GM12873 (cell line): ENCODE measurements around the gene RELN.

Experiments used
- TF ChIP-seq, protein P1 (sequence below): IDR thresholded peaks from 2 replicates; pipeline ENCODE4 v1.5.1; 2012; ENCODE audit warnings: low read depth, mild to moderate bottlenecking, moderate library complexity, low read length, control low read depth; ENCODE audit not compliant: insufficient read depth; ENCODE audit errors: missing control alignments

RELN gene

DNA sequence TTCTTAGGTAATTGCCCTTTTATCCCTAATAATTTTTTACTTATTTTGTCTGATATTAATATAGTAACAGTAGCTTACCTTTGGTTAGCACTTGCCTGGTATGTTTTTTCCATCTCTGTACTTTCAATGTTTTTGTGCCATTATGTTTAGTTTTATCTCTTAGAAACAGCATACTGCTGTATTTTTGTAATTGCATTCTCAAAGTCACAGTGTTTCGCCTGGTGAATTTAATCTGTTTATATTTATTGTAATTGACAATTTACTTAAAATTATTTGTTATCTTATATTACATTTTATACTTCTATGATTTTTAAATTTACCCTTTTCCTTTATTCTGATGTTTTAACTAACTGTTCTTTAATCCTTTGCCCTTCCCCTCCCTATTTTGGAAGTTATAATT is 166.4 kb downstream of the RELN start:
- TF ChIP-seq, protein P1, sequence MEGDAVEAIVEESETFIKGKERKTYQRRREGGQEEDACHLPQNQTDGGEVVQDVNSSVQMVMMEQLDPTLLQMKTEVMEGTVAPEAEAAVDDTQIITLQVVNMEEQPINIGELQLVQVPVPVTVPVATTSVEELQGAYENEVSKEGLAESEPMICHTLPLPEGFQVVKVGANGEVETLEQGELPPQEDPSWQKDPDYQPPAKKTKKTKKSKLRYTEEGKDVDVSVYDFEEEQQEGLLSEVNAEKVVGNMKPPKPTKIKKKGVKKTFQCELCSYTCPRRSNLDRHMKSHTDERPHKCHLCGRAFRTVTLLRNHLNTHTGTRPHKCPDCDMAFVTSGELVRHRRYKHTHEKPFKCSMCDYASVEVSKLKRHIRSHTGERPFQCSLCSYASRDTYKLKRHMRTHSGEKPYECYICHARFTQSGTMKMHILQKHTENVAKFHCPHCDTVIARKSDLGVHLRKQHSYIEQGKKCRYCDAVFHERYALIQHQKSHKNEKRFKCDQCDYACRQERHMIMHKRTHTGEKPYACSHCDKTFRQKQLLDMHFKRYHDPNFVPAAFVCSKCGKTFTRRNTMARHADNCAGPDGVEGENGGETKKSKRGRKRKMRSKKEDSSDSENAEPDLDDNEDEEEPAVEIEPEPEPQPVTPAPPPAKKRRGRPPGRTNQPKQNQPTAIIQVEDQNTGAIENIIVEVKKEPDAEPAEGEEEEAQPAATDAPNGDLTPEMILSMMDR = no peak

DNA sequence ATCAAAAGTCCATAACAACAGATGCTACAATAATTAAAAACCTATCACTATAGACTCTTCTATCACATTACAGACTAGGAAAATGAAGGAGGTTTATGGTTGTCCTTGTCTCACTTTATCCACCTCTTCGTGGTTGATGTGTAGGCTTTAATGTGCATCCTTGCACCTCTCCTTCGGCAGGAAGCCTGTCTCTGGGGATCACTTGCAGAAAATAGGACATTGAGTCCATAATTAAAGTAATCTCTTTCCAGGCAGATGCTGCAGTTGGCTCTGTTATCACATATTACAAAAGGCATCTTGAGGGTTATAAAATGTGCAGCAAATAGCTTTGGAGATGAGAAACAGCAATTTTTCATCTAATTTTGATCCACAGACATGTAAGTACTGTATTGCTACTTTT is 168.4 kb downstream of the RELN start:
- TF ChIP-seq, protein P1 = no peak

DNA sequence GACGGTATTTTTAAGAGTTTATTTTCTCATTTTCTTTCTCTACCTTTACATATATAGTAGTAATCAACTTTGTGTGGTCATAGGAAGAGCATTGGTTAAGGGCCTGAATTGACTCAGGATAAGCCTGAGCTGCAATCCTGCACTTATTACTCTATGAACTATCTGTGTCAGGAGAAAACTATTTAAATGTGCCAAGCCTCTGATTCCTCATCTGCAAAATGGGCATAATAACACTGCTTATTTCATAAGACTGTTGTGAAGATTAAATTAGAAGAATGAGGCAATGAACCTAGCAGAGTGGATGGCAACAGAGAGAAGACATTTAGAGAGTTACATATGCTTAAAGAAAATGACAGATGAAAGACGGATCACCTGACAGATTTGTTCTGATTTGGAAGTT is 175.5 kb downstream of the RELN start:
- TF ChIP-seq, protein P1 = no peak

DNA sequence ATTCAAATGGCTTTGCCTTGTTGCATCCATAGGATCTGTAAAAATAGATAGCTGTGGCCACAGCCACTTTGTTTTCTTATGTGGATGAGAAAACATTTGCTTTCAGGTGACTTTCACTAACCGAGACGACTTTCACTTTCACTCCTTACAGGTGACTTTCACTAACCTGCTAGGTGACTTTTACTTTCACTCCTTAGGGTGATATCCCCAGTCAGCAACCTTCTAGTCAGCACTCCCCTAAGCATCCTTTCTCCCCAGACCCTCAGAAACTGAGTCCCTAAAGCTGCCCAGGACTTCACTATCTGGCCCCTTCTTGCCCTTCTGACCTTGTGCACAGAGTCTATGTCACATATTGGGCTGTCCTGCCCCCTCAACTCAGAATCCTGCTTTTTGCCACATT is 177.5 kb downstream of the RELN start:
- TF ChIP-seq, protein P1 = no peak

DNA sequence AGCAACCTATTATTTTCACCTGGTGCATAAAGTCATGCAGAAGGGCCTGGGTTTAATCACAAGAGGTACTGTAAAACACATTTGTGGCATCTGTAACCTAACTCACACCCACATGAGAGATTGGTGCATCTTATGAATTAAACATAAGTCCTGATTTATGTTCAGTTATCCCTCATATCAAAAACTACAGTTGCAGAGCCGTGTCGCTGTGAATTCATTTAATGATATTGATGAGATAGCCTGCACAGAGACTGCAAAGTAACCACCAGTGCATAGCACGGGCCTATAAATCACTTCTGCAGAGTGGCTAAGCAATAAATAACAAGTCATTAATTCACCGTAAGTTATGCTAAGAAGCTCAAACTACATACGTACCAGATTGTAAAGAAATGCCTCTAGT is 178.2 kb downstream of the RELN start:
- TF ChIP-seq, protein P1 = no peak

DNA sequence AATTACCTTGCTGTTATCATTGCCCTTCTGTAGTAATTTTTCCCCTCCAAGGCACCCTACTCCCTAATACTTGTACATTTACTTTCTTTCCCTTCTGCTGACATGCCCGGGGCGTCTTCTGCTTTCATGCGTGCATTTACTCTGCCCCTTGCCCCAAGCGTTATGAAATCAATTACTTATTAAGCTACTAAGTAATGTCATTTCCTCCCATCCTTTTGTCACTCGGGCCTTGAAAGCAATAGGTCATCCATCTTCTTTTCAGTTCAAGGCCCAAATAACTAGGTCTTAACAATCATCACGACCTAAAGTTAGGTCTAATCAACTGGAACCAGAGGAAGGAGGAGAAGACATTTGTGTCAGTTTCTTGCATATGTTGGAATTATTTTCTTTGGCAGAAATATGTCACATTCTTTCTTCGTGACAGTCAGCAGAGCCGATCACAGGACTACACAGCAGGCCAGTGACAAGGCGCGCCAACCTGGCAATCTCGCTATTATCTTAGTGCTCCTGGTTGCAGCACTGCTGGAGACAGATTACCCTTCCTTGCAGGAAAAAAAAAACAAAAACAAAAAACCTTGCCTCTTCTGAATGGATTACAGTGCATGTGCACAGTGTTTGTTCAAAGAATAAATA is 179.2 kb downstream of the RELN start:
- TF ChIP-seq, protein P1 = no peak

DNA sequence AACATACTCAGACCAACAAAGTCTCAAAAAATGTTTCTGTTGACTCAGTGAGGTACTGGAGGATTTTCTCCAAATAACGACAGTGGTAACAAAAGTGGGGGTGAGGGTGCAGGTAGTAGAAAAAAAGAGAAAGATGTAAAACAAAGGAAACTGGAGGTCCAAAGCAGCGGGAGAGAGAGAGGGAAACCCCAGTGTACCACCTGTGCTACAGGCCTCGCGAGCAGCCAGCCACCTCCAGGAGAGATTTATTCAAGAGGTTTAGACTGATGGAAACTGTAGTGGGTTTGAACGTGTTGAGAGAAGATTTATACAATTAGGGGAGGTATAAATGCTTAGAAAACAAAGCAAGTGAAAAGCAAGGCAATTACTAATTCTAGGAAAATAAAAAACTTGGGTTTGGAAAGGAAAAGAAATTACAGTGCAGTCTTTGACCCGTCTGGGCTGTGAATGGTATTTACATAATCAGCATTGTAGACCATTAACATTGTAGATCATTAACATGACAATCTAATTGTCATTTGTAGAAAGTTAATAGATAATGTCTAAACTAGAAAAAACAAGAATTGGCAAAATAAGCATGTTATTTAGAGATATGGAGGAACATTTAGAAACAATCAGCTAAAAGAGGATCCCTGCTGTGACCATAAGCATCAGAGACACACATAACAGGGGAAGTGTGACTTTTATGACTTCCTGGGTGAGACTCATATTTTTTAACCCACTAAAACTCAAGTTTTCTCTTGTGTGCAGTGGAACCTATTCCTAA is 180.0 kb downstream of the RELN start:
- TF ChIP-seq, protein P1 = no peak
